ENCODE data around the gene IGSF5. TPM values are rescaled to one million over a fixed set of nuclear protein-coding genes. Genes with fewer than 3 reads are reported as not detected.

The IGSF5 gene
- total RNA-seq, 4 donors from 2014 or later, result not detected

GRCh38 chr21:39805983-39806382 is 61.0 kb downstream of the IGSF5 start:
- no peak overlapping the region for H3K4me3 ChIP-seq
- ATAC-seq, result no peak
- no peaks in the 10 kb centered on the region for H3K36me3 ChIP-seq
- in situ Hi-C loops (cut with MboI; ENCODE audit: low sequenced_read_pairs in 4 of 4), result no loop called here
- TF ChIP-seq POLR2A (IDR thresholded peaks at IDR 0.05) (no peak), CTCF (IDR thresholded peaks at IDR 0.05 in 4 of 5, conservative IDR thresholded peaks at IDR 0.05 in 1 of 5) (no peak)
- H3K9me3 ChIP-seq, result no peaks in the 10 kb centered on the region
- DNase-seq, result no peak
- intact Hi-C loops (cut with DNase I; ENCODE audit: low total_unique reads), result no loop called here
- H3K27me3 ChIP-seq, result no peaks in the 10 kb centered on the region
- H3K4me1 ChIP-seq, result no peaks in the 10 kb centered on the region
- no peak overlapping the region for H3K27ac ChIP-seq

GRCh38 chr21:39807738-39808137 is 62.8 kb downstream of the IGSF5 start:
- no peak overlapping the region for H3K27ac ChIP-seq
- H3K4me1 ChIP-seq, result no peaks in the 10 kb centered on the region
- H3K27me3 ChIP-seq, result no peaks in the 10 kb centered on the region
- TF ChIP-seq POLR2A (IDR thresholded peaks at IDR 0.05), result no peak
- TF ChIP-seq CTCF (IDR thresholded peaks at IDR 0.05 in 4 of 5, conservative IDR thresholded peaks at IDR 0.05 in 1 of 5), result no peak
- DNase-seq (no peak), ATAC-seq (no peak)
- in situ Hi-C loops (cut with MboI; ENCODE audit: low sequenced_read_pairs in 4 of 4), result no loop called here
- no peaks in the 10 kb centered on the region for H3K36me3 ChIP-seq
- H3K9me3 ChIP-seq, result no peaks in the 10 kb centered on the region
- no peak overlapping the region for H3K4me3 ChIP-seq
- intact Hi-C loops (cut with DNase I; ENCODE audit: low total_unique reads), result no loop called here

GRCh38 chr21:39809936-39810335 is 65.0 kb downstream of the IGSF5 start:
- in situ Hi-C loops (cut with MboI; ENCODE audit: low sequenced_read_pairs in 4 of 4), result no loop called here
- DNase-seq, result no peak

GRCh38 chr21:39812983-39813382 is 68.0 kb downstream of the IGSF5 start:
- DNase-seq, result no peak
- no peak for ATAC-seq
- no peak overlapping the region for H3K27ac ChIP-seq
- TF ChIP-seq POLR2A (IDR thresholded peaks at IDR 0.05), result no peak
- TF ChIP-seq CTCF (IDR thresholded peaks at IDR 0.05 in 4 of 5, conservative IDR thresholded peaks at IDR 0.05 in 1 of 5), result no peak
- no peaks in the 10 kb centered on the region for H3K9me3 ChIP-seq
- intact Hi-C loops (cut with DNase I; ENCODE audit: low total_unique reads), result no loop called here
- no peaks in the 10 kb centered on the region for H3K4me1 ChIP-seq
- H3K4me3 ChIP-seq, result no peak overlapping the region
- in situ Hi-C loops (cut with MboI; ENCODE audit: low sequenced_read_pairs in 4 of 4), result no loop called here
- H3K36me3 ChIP-seq, result no peaks in the 10 kb centered on the region
- H3K27me3 ChIP-seq, result no peaks in the 10 kb centered on the region

More at GRCh38 chr21:39809936-39810335, 65.0 kb downstream of the IGSF5 start:
- no peak for ATAC-seq
- no peak overlapping the region for H3K27ac ChIP-seq
- H3K9me3 ChIP-seq, result no peaks in the 10 kb centered on the region
- TF ChIP-seq CTCF (IDR thresholded peaks at IDR 0.05 in 4 of 5, conservative IDR thresholded peaks at IDR 0.05 in 1 of 5) (no peak), POLR2A (IDR thresholded peaks at IDR 0.05) (no peak)
- no peaks in the 10 kb centered on the region for H3K27me3 ChIP-seq
- H3K4me3 ChIP-seq, result no peak overlapping the region
- no peaks in the 10 kb centered on the region for H3K36me3 ChIP-seq
- intact Hi-C loops (cut with DNase I; ENCODE audit: low total_unique reads), result no loop called here
- H3K4me1 ChIP-seq, result no peaks in the 10 kb centered on the region

- Histone ChIP-seq H3K4me3 (no peak overlapping the region), H3K27ac (no peak overlapping the region), H3K36me3 (no peaks in the 10 kb centered on the region), H3K4me1 (no peaks in the 10 kb centered on the region), H3K27me3 (no peaks in the 10 kb centered on the region), H3K9me3 (no peaks in the 10 kb centered on the region)
- intact Hi-C loops (cut with DNase I; ENCODE audit: low total_unique reads) (no loop called here), in situ Hi-C loops (cut with MboI; ENCODE audit: low sequenced_read_pairs in 4 of 4) (no loop called here)
- DNase-seq (no peak), ATAC-seq (no peak)
- TF ChIP-seq POLR2A (IDR thresholded peaks at IDR 0.05) (no peak), CTCF (IDR thresholded peaks at IDR 0.05 in 4 of 5, conservative IDR thresholded peaks at IDR 0.05 in 1 of 5) (no peak)
These were observed 73.6 kb downstream of the IGSF5 start for GRCh38 chr21:39818557-39818956.
